OCI-LY1 (cell line): Measurements from ENCODE around the gene KLF3.

Source experiments
- H2AFZ ChIP-seq: fragments of 200-600 bp; sonication (generic), shearing (Covaris generic); 2 replicates; pipeline ENCODE4 v1.6.0; 2014; ENCODE audit warnings: antibody characterized with exemption, mild to moderate bottlenecking, low read length
- H3F3A ChIP-seq: fragments of 200-600 bp; sonication (generic), shearing (Covaris generic); 2 replicates; pipeline ENCODE4 v1.6.0; 2014; ENCODE audit warnings: mild to moderate bottlenecking, antibody characterized with exemption, low read length, moderate library complexity; ENCODE audit not compliant: insufficient read depth
- H3K27ac ChIP-seq: fragments of 200-600 bp; sonication (generic); 2 replicates; pipeline ENCODE4 v1.5.1; 2014; ENCODE audit warnings: low read length, mixed run types, mild to moderate bottlenecking, low read depth; ENCODE audit not compliant: poor library complexity, severe bottlenecking
- H3K27me3 ChIP-seq: fragments of 200-600 bp; sonication (generic); 2 replicates; pipeline ENCODE4 v1.6.0; 2014; ENCODE audit warnings: antibody characterized with exemption, mild to moderate bottlenecking, low read length, moderate library complexity; ENCODE audit not compliant: insufficient read depth
- H3K36me3 ChIP-seq: fragments of 200-600 bp; sonication (generic); 2 replicates; pipeline ENCODE4 v1.6.1; 2014; ENCODE audit warnings: mild to moderate bottlenecking, antibody characterized with exemption, low read length, moderate library complexity, mixed read lengths; ENCODE audit not compliant: insufficient read depth
- H3K4me1 ChIP-seq: fragments of 200-600 bp; sonication (generic); 2 replicates; pipeline ENCODE4 v1.5.1; 2014; ENCODE audit warnings: mild to moderate bottlenecking, low read length, moderate library complexity; ENCODE audit not compliant: insufficient read depth, severe bottlenecking
- H3K4me2 ChIP-seq: fragments of 200-600 bp; sonication (generic), shearing (Covaris generic); 2 replicates; pipeline ENCODE4 v1.6.1; 2014; ENCODE audit warnings: low read length
- H3K4me3 ChIP-seq: fragments of 200-600 bp; sonication (generic); 2 replicates; pipeline ENCODE4 v1.5.1; 2014; ENCODE audit warnings: low read length, low read depth, mild to moderate bottlenecking, mixed read lengths; ENCODE audit not compliant: poor library complexity, severe bottlenecking
- H3K79me2 ChIP-seq: fragments of 200-600 bp; shearing (Covaris generic); 2 replicates; pipeline ENCODE4 v1.6.1; 2016; ENCODE audit warnings: mixed run types, low read length, mixed read lengths; ENCODE audit not compliant: insufficient read depth
- H3K9ac ChIP-seq: fragments of 200-600 bp; sonication (generic), shearing (Covaris generic); 2 replicates; pipeline ENCODE4 v1.6.1; 2014; ENCODE audit warnings: mild to moderate bottlenecking, low read length, mixed read lengths
- H3K9me2 ChIP-seq: fragments of 200-600 bp; sonication (generic), shearing (Covaris generic); 2 replicates; pipeline ENCODE4 v1.6.1; 2014; ENCODE audit warnings: low read depth, mild to moderate bottlenecking, low read length, mixed read lengths
- H3K9me3 ChIP-seq: fragments of 200-600 bp; shearing (Covaris generic); 2 replicates; pipeline ENCODE4 v1.6.1; 2014; ENCODE audit warnings: low read length, mixed read lengths
- H4K20me1 ChIP-seq: fragments of 200-600 bp; sonication (generic), shearing (Covaris generic); 2 replicates; pipeline ENCODE4 v1.6.0; 2016; ENCODE audit warnings: mild to moderate bottlenecking, low read length; ENCODE audit not compliant: insufficient read depth
- CTCF ChIP-seq: fragments of 200-600 bp; sonication (generic), shearing (Covaris generic); IDR thresholded peaks from 2 replicates; pipeline ENCODE4 v1.5.1; 2017; ENCODE audit warnings: mild to moderate bottlenecking, antibody characterized with exemption, low read length, moderate library complexity, mixed read lengths
- EZH2 ChIP-seq: fragments of 200-600 bp; sonication (generic), shearing (Covaris generic); IDR thresholded peaks from 2 replicates; pipeline ENCODE4 v1.8.0; 2017; ENCODE audit warnings: borderline replicate concordance, mixed run types, mild to moderate bottlenecking, antibody characterized with exemption, low read length, moderate library complexity, mixed read lengths

The KLF3 gene

GRCh38 chr4:38696697-38697096 lies 32.7 kb downstream of the KLF3 start:
- Histone ChIP-seq H3K27ac (no peak overlapping the region), H3F3A (no peaks in the 10 kb centered on the region), H3K4me3 (no peak overlapping the region), H3K79me2 (no peaks in the 10 kb centered on the region), H2AFZ (no peak overlapping the region), H3K9me3 (no peaks in the 10 kb centered on the region), H4K20me1 (no peaks in the 10 kb centered on the region), H3K36me3 (no peaks in the 10 kb centered on the region), H3K27me3 (no peaks in the 10 kb centered on the region), H3K4me1 (no peaks in the 10 kb centered on the region), H3K9me2 (no peaks in the 10 kb centered on the region), H3K4me2 (no peak overlapping the region), H3K9ac (no peak overlapping the region)
- TF ChIP-seq EZH2: no peak
- TF ChIP-seq CTCF: no peak

GRCh38 chr4:38698176-38698575 lies 34.2 kb downstream of the KLF3 start:
- Histone ChIP-seq H3K79me2 (no peaks in the 10 kb centered on the region), H3K9ac (no peak overlapping the region), H3F3A (no peaks in the 10 kb centered on the region), H3K4me2 (no peak overlapping the region), H2AFZ (no peak overlapping the region), H3K27ac (no peak overlapping the region), H3K27me3 (no peaks in the 10 kb centered on the region), H3K36me3 (no peaks in the 10 kb centered on the region), H3K4me1 (no peaks in the 10 kb centered on the region), H3K4me3 (no peak overlapping the region), H4K20me1 (no peaks in the 10 kb centered on the region), H3K9me2 (no peaks in the 10 kb centered on the region), H3K9me3 (no peaks in the 10 kb centered on the region)
- no peak for TF ChIP-seq EZH2
- TF ChIP-seq CTCF: no peak

GRCh38 chr4:38699112-38699511 lies 35.1 kb downstream of the KLF3 start:
- no peaks in the 10 kb centered on the region for H3K9me2 ChIP-seq
- no peaks in the 10 kb centered on the region for H3F3A ChIP-seq
- H3K9me3 ChIP-seq: no peaks in the 10 kb centered on the region
- no peak overlapping the region for H3K4me2 ChIP-seq
- H3K4me3 ChIP-seq: no peak overlapping the region
- H3K4me1 ChIP-seq: no peaks in the 10 kb centered on the region
- H3K9ac ChIP-seq: no peak overlapping the region
- no peaks in the 10 kb centered on the region for H4K20me1 ChIP-seq
- H3K27ac ChIP-seq: no peak overlapping the region
- no peaks in the 10 kb centered on the region for H3K36me3 ChIP-seq
- TF ChIP-seq CTCF (no peak), EZH2 (no peak)
- H2AFZ ChIP-seq: no peak overlapping the region
- no peaks in the 10 kb centered on the region for H3K27me3 ChIP-seq
- no peaks in the 10 kb centered on the region for H3K79me2 ChIP-seq
